Measurements from ENCODE around the gene PRDM11. TPM values are rescaled to one million over a fixed set of nuclear protein-coding genes. Genes with fewer than 3 reads are reported as not detected.

PRDM11 gene
- total RNA-seq, 1 donor from 2014 or later, result 36.5 TPM

DNA sequence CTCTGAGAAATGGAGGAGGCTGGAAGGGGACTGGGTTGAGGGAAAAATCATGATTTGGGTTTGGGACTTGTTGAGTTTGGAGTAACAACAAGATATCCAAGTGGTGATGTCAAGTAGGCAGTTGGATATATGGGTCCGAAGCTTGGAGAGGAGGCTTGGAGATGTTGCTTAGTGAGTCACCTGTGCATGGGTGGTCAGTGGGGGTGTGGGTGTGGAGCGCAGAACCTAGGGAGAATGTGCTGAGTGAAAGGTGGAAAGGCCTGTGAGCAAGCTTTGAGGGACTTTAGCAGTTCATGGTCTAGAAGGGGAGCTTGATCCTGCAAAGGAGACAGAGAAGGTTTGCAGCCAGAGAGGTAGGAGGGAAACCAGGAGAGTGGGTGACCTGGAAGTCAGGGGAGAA is 38.2 kb downstream of the PRDM11 start:
- Histone ChIP-seq H3K27me3 (no peaks in the 10 kb centered on the region), H3K9me3 (no peaks in the 10 kb centered on the region), H3K27ac (peak overlapping the region; percentile 11 to 28), H3K4me1 (peaks cover 13 to 15% of the 10 kb centered on the region in 2 donors), H3K36me3 (peaks cover 11 to 58% of the 10 kb centered on the region in 2 donors), H3K4me3 (no peak overlapping the region)
- no peak for DNase-seq (ENCODE audit: low spot score in 2 of 2)
- intact Hi-C loops (cut with DNase I), result loop anchor here (2.0 kb wide), 1 partner anchor 74 kb away; no protein-coding TSS in a partner anchor
- TF ChIP-seq, protein P1, sequence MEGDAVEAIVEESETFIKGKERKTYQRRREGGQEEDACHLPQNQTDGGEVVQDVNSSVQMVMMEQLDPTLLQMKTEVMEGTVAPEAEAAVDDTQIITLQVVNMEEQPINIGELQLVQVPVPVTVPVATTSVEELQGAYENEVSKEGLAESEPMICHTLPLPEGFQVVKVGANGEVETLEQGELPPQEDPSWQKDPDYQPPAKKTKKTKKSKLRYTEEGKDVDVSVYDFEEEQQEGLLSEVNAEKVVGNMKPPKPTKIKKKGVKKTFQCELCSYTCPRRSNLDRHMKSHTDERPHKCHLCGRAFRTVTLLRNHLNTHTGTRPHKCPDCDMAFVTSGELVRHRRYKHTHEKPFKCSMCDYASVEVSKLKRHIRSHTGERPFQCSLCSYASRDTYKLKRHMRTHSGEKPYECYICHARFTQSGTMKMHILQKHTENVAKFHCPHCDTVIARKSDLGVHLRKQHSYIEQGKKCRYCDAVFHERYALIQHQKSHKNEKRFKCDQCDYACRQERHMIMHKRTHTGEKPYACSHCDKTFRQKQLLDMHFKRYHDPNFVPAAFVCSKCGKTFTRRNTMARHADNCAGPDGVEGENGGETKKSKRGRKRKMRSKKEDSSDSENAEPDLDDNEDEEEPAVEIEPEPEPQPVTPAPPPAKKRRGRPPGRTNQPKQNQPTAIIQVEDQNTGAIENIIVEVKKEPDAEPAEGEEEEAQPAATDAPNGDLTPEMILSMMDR (IDR thresholded peaks at IDR 0.05), result no peak

DNA sequence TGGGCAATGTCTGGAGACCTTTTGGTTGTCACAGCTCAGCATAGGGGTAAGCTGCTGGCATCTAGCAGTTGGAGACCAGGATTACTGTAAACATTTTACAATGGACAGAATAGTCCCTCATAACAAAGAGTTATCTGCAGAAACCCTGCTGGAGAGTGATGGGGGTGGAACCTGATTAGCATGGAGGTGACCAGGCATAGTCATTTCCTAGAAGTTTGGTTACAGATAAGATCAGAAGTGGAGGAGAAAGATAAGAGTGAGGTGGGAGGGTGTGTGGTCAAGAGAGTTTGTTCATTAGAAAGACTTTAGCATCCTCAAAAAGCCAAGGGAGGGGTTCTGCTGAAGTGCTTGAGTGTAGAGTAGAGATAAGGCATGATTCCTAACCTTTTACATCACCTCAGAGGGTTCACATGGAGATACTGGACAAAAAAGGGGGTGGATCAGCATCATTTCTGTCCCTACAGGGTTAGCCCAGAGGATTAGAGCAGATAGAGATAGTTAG is 38.8 kb downstream of the PRDM11 start:
- Histone ChIP-seq H3K27me3 (no peaks in the 10 kb centered on the region), H3K9me3 (no peaks in the 10 kb centered on the region), H3K4me1 (peaks cover 8 to 10% of the 10 kb centered on the region in 2 donors), H3K27ac (peak overlapping the region in 1 of 2 donors; percentile 11), H3K4me3 (no peak overlapping the region), H3K36me3 (peaks cover 12 to 62% of the 10 kb centered on the region in 2 donors)
- DNase-seq (ENCODE audit: low spot score in 2 of 2), result no peak
- TF ChIP-seq, protein P1 (IDR thresholded peaks at IDR 0.05), result no peak
- intact Hi-C loops (cut with DNase I), result loop anchor here (2.0 kb wide), 1 partner anchor 74 kb away; no protein-coding TSS in a partner anchor

DNA sequence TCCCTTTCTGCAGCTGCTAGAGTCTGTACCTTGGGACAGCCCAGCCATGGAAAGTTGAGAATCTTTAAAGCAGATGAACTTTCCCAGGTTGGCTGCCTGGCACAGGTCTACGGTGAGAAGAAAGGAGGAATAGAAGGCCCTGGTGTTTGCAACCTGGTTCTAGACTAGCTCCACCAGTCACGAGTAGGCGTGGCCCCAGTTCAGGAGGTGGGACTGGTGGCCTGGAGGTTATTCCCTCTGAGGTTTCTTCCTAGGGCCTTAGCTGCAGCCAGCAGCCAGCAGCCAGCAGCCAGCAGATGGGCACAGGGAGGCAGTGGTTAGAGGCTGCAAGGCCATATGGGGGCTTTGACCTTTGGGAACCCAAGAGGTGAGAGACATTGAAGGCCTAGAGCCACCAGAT is 40.9 kb downstream of the PRDM11 start:
- no peak for DNase-seq (ENCODE audit: low spot score in 2 of 2)

DNA sequence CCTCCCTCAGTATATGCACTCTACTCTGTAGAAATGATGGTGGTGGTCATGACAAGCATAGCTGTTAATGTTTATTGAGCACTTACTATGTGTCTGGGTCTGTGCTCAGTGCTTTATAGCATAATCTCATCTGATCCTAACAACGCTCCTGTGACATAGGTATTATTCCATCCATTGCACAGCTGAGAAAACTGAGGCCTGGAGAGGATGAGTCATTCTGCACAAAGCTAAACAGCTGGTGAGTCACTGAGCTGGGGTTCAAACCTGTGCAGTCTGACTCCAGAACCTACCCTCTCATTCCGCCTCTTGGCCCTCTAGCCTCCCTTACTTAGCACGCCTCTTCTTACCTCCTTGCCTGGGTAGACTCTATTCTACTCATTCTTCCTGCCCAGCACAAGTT is 41.7 kb downstream of the PRDM11 start:
- H3K9me3 ChIP-seq, result no peaks in the 10 kb centered on the region
- no peaks in the 10 kb centered on the region for H3K4me1 ChIP-seq
- no peak overlapping the region for H3K4me3 ChIP-seq
- no peaks in the 10 kb centered on the region for H3K27me3 ChIP-seq
- no peak for DNase-seq (ENCODE audit: low spot score in 2 of 2)
- peaks cover 19 to 63% of the 10 kb centered on the region in 2 donors for H3K36me3 ChIP-seq
- H3K27ac ChIP-seq, result no peak overlapping the region
- TF ChIP-seq, protein P1 (IDR thresholded peaks at IDR 0.05), result no peak
- intact Hi-C loops (cut with DNase I), result no loop called here

More for the DNA sequence above, 40.9 kb downstream of the PRDM11 start:
- Histone ChIP-seq H3K27ac (no peak overlapping the region), H3K4me1 (peaks cover 2 to 3% of the 10 kb centered on the region in 2 donors), H3K36me3 (peaks cover 19 to 69% of the 10 kb centered on the region in 2 donors), H3K4me3 (no peak overlapping the region), H3K27me3 (no peaks in the 10 kb centered on the region), H3K9me3 (no peaks in the 10 kb centered on the region)
- TF ChIP-seq, protein P1 (IDR thresholded peaks at IDR 0.05), result no peak
- intact Hi-C loops (cut with DNase I), result no loop called here

DNA sequence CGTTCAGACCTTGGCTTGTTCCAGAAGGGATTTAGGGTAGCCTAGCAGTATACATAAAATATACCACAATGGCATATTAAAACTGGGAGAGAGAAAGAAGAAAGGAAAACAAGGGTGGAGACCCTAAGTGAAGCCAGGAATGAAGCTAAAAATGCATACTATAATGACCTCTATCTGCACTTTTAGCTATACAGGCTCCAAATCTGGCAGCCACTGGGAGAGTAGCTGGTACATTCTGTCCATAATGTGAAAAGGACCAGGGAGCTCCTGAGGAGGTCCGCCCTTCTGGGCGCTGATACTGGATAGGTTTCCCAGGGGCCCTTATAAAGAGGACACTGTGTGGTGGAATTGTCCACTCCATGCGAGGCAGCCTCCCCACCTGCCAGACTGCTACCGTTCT is 42.8 kb downstream of the PRDM11 start:
- H3K36me3 ChIP-seq, result peaks cover 19 to 52% of the 10 kb centered on the region in 2 donors
- intact Hi-C loops (cut with DNase I), result no loop called here
- TF ChIP-seq, protein P1 (IDR thresholded peaks at IDR 0.05), result no peak
- DNase-seq (ENCODE audit: low spot score in 2 of 2), result no peak
- H3K27ac ChIP-seq, result no peak overlapping the region
- H3K4me3 ChIP-seq, result no peak overlapping the region
- H3K4me1 ChIP-seq, result peaks cover 0 to 4% of the 10 kb centered on the region in 2 donors
- H3K27me3 ChIP-seq, result no peaks in the 10 kb centered on the region
- H3K9me3 ChIP-seq, result no peaks in the 10 kb centered on the region
